ENCODE data around the gene N4BP2L2.

The N4BP2L2 gene

GRCh38 chr13:32527151-32527550 lies 11.4 kb downstream of the N4BP2L2 start:
- no peak for DNase-seq

GRCh38 chr13:32525766-32526165 lies 12.8 kb downstream of the N4BP2L2 start:
- no peak for DNase-seq

GRCh38 chr13:32515246-32515645 lies 23.3 kb downstream of the N4BP2L2 start:
- DNase-seq = no peak

GRCh38 chr13:32511482-32511881 lies 27.1 kb downstream of the N4BP2L2 start:
- no peak for DNase-seq

- DNase-seq = no peak
These were observed 33.7 kb downstream of the N4BP2L2 start for GRCh38 chr13:32504876-32505275.

- DNase-seq = no peak
These were observed 34.3 kb downstream of the N4BP2L2 start for GRCh38 chr13:32504263-32504662.

- DNase-seq = no peak
These were observed 34.9 kb downstream of the N4BP2L2 start for GRCh38 chr13:32503727-32504126.

- no peak for DNase-seq
These were observed 37.5 kb downstream of the N4BP2L2 start for GRCh38 chr13:32501064-32501463.

- no peak for DNase-seq
These were observed 38.9 kb downstream of the N4BP2L2 start for GRCh38 chr13:32499538-32500210.

- DNase-seq = no peak
These were observed 41.0 kb downstream of the N4BP2L2 start for GRCh38 chr13:32497589-32497988.

- no peak for DNase-seq
These were observed 41.9 kb downstream of the N4BP2L2 start for GRCh38 chr13:32496599-32497160.

- DNase-seq = no peak
These were observed 42.8 kb downstream of the N4BP2L2 start for GRCh38 chr13:32495841-32496240.

- DNase-seq = no peak
These were observed 43.2 kb downstream of the N4BP2L2 start for GRCh38 chr13:32495429-32495828.

- no peak for DNase-seq
These were observed 47.6 kb downstream of the N4BP2L2 start for GRCh38 chr13:32491028-32491427.

- no peak for DNase-seq
These were observed 61.7 kb downstream of the N4BP2L2 start for GRCh38 chr13:32476892-32477291.

- no peak for DNase-seq
These were observed 62.4 kb downstream of the N4BP2L2 start for GRCh38 chr13:32476021-32476731.

GRCh38 chr13:32474999-32475792 lies 63.4 kb downstream of the N4BP2L2 start:
- no peak for DNase-seq

- DNase-seq = no peak
These were observed 64.9 kb downstream of the N4BP2L2 start for GRCh38 chr13:32473650-32474049.

- DNase-seq = no peak
These were observed 66.4 kb downstream of the N4BP2L2 start for GRCh38 chr13:32472194-32472621.

GRCh38 chr13:32471187-32471922 lies 67.2 kb downstream of the N4BP2L2 start:
- no peak for DNase-seq

GRCh38 chr13:32468502-32469142 lies 70.0 kb downstream of the N4BP2L2 start:
- no peak for DNase-seq

- no peak for DNase-seq
These were observed 82.0 kb downstream of the N4BP2L2 start for GRCh38 chr13:32456591-32456990.
